ENCODE data around the gene MINDY4. TPM values are rescaled to one million over a fixed set of nuclear protein-coding genes. Genes with fewer than 3 reads are reported as not detected.

Gene MINDY4
- total RNA-seq, 1 donor from 2014 or later: 4.7 TPM

DNA sequence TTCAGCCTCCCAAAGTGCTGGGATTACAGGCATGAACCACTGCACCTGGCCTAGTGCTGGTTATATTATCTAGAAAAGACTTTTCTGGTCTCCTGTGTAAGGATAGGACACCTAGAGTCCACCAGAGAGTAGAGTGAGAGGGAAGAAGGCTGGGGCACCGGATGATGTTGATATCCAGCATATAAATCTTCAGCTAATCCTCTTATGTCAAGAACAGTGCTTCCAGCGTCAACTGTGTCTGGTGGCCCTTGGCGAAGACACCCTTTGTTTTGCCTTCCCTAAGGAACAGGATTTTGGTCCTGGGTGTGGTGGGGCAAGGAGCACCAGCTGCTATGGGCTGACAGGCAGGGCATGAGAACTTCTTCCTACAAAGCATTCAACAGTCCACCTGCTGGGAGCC is 35.6 kb upstream of the MINDY4 start:
- no peaks in the 10 kb centered on the region for H3K9me3 Mint-ChIP-seq (ENCODE audit: unreplicated experiment)
- DNase-seq (ENCODE audit: low spot score): no peak
- no peak overlapping the region for H3K4me3 Mint-ChIP-seq (ENCODE audit: unreplicated experiment)
- peaks cover 9% of the 10 kb centered on the region for H3K27me3 Mint-ChIP-seq (ENCODE audit: unreplicated experiment)
- H3K27ac Mint-ChIP-seq (ENCODE audit: unreplicated experiment): no peak overlapping the region
- TF ChIP-seq, protein P1, sequence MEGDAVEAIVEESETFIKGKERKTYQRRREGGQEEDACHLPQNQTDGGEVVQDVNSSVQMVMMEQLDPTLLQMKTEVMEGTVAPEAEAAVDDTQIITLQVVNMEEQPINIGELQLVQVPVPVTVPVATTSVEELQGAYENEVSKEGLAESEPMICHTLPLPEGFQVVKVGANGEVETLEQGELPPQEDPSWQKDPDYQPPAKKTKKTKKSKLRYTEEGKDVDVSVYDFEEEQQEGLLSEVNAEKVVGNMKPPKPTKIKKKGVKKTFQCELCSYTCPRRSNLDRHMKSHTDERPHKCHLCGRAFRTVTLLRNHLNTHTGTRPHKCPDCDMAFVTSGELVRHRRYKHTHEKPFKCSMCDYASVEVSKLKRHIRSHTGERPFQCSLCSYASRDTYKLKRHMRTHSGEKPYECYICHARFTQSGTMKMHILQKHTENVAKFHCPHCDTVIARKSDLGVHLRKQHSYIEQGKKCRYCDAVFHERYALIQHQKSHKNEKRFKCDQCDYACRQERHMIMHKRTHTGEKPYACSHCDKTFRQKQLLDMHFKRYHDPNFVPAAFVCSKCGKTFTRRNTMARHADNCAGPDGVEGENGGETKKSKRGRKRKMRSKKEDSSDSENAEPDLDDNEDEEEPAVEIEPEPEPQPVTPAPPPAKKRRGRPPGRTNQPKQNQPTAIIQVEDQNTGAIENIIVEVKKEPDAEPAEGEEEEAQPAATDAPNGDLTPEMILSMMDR (IDR thresholded peaks at IDR 0.05; ENCODE audit: unreplicated experiment): no peak
- H3K4me1 Mint-ChIP-seq (ENCODE audit: unreplicated experiment): peaks cover 5% of the 10 kb centered on the region
- no peaks in the 10 kb centered on the region for H3K36me3 Mint-ChIP-seq (ENCODE audit: low read depth, unreplicated experiment)

DNA sequence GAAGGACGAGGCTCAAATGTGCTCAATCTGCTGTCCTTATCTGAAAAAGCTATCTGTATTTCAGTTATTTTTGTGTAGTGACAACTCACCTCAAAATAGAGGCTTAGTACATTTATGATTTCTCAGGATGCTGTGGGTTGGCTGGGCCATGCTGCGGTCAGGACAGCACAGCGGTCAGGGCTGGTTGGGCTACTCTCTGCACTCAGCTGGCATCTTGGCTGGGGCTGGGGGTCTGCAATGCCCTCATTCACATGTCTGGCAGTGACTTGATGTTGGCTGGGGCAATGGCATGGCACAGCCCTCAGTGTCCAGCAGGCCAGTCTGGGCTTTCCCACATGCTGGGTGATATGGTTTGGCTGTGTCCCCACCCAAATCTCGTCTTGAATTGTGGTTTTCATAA is 34.9 kb upstream of the MINDY4 start:
- Mint-ChIP-seq H3K27ac (ENCODE audit: unreplicated experiment) (no peak overlapping the region), H3K9me3 (ENCODE audit: unreplicated experiment) (no peaks in the 10 kb centered on the region), H3K36me3 (ENCODE audit: low read depth, unreplicated experiment) (no peaks in the 10 kb centered on the region), H3K27me3 (ENCODE audit: unreplicated experiment) (peaks cover 9% of the 10 kb centered on the region), H3K4me3 (ENCODE audit: unreplicated experiment) (no peak overlapping the region), H3K4me1 (ENCODE audit: unreplicated experiment) (peaks cover 5% of the 10 kb centered on the region)
- TF ChIP-seq, protein P1 (IDR thresholded peaks at IDR 0.05; ENCODE audit: unreplicated experiment): no peak
- no peak for DNase-seq (ENCODE audit: low spot score)

DNA sequence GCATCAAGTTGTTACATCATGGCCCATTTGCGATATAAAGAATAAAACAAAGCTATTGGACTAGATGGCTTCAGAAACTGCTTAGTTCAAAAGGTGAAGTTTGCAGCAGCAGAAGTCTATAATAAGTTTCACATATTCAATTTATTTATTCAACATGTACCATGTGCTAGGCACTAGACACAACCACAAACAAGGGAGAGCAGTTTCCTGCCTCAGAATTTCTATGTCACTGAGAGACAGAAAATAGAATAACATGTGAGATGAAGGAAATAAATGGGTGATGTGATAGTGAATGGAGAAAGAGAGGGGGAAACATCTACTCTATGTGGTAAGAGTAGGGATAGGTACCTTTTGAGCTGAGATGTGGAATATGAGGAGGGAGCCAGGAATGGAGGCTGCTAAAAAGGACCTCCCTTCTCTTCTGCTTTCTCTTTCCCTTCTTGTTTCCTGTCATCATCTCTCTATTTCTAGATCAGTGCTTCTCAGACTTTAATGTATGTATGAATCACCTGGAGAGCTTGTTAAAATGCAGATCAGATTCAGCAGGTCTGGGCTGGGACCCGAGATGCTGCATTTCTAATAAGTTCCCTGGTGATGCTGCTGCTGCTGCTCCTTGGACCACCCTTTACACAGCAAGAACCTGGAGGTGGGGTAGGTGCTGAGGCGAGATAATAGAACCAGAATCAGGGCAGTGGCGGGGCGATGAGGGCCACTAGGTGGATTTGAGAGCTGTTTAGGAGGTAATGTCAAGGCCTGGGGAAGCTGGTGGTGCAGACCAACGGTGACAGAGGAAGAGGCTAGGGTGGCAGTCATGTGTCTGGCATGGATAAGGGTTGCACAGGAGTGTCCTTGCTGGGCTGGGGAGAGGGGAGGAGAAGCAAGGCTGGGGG is 32.9 kb upstream of the MINDY4 start:
- DNase-seq (ENCODE audit: low spot score): no peak
- Mint-ChIP-seq H3K27ac (ENCODE audit: unreplicated experiment) (no peak overlapping the region), H3K36me3 (ENCODE audit: low read depth, unreplicated experiment) (no peaks in the 10 kb centered on the region), H3K4me3 (ENCODE audit: unreplicated experiment) (no peak overlapping the region), H3K9me3 (ENCODE audit: unreplicated experiment) (no peaks in the 10 kb centered on the region), H3K4me1 (ENCODE audit: unreplicated experiment) (peaks cover 5% of the 10 kb centered on the region), H3K27me3 (ENCODE audit: unreplicated experiment) (peaks cover 7% of the 10 kb centered on the region)
- TF ChIP-seq, protein P1 (IDR thresholded peaks at IDR 0.05; ENCODE audit: unreplicated experiment): no peak

DNA sequence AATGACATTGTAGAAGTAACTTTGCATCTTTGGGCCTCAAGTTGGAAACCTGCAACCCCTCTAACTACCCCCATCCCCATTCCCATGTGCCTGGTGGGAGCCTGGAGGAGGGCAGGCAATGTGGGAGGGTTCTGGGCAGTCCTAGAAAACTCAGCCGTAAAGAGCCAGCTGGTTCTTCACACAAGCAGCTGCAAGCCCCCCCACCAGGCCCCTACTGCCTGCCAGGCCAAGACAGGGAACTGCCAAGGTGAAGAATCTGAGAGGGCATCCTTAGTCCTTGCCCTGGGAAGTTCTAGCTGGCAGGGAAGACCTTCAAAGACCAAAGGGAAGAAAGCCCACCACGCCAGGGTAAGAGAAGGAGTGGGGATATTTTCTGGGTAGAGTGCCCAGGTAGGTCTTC is 31.5 kb upstream of the MINDY4 start:
- peaks cover 5% of the 10 kb centered on the region for H3K4me1 Mint-ChIP-seq (ENCODE audit: unreplicated experiment)
- TF ChIP-seq, protein P1 (IDR thresholded peaks at IDR 0.05; ENCODE audit: unreplicated experiment): no peak
- DNase-seq (ENCODE audit: low spot score): no peak
- peaks cover 8% of the 10 kb centered on the region for H3K27me3 Mint-ChIP-seq (ENCODE audit: unreplicated experiment)
- no peaks in the 10 kb centered on the region for H3K9me3 Mint-ChIP-seq (ENCODE audit: unreplicated experiment)
- H3K27ac Mint-ChIP-seq (ENCODE audit: unreplicated experiment): no peak overlapping the region
- peaks cover 7% of the 10 kb centered on the region for H3K36me3 Mint-ChIP-seq (ENCODE audit: low read depth, unreplicated experiment)
- H3K4me3 Mint-ChIP-seq (ENCODE audit: unreplicated experiment): no peak overlapping the region

Data from endothelial cell (in vitro differentiated cells).